GM15510 (cell line): ENCODE data around the gene PLEKHG2.

Source experiments
- POLR2A ChIP-seq: IDR thresholded peaks from 3 replicates; pipeline ENCODE4 v1.6.1; 2011; ENCODE audit warnings: borderline replicate concordance; ENCODE audit not compliant: insufficient read length; ENCODE audit errors: extremely low read depth

The PLEKHG2 gene

GRCh38 chr19:39400061-39400460 lies 12.4 kb upstream of the PLEKHG2 start:
- TF ChIP-seq POLR2A, result no peak

- TF ChIP-seq POLR2A, result no peak
Observed at GRCh38 chr19:39401070-39401548, 11.4 kb upstream of the PLEKHG2 start.

GRCh38 chr19:39401549-39402345 lies 10.7 kb upstream of the PLEKHG2 start:
- TF ChIP-seq POLR2A, result peak; percentile 39

- peak; percentile 56 for TF ChIP-seq POLR2A
Observed at GRCh38 chr19:39402346-39403300, 9.8 kb upstream of the PLEKHG2 start.

GRCh38 chr19:39403331-39404312 lies 8.8 kb upstream of the PLEKHG2 start:
- TF ChIP-seq POLR2A, result peak; percentile 63

GRCh38 chr19:39405261-39405957 lies 7.1 kb upstream of the PLEKHG2 start:
- TF ChIP-seq POLR2A, result no peak

GRCh38 chr19:39405958-39406655 lies 6.4 kb upstream of the PLEKHG2 start:
- no peak for TF ChIP-seq POLR2A

GRCh38 chr19:39406656-39407409 lies 5.6 kb upstream of the PLEKHG2 start, which contains the start of gene ZFP36:
ZFP36 (plus strand) TSS chr19:39406847; CDS start chr19:39406905, 58 bp downstream.
- peak; percentile 100 for TF ChIP-seq POLR2A

GRCh38 chr19:39407410-39407659 lies 5.1 kb upstream of the PLEKHG2 start:
- no peak for TF ChIP-seq POLR2A

GRCh38 chr19:39407660-39408391 lies 4.6 kb upstream of the PLEKHG2 start:
- peak; percentile 25 for TF ChIP-seq POLR2A

- TF ChIP-seq POLR2A, result peak; percentile 68
Observed at GRCh38 chr19:39408392-39409207, 3.9 kb upstream of the PLEKHG2 start.

- TF ChIP-seq POLR2A, result peak; percentile 67
Observed at GRCh38 chr19:39409208-39410016, 3.1 kb upstream of the PLEKHG2 start.
